ENCODE results near the gene SMC6. TPM values are rescaled to one million over a fixed set of nuclear protein-coding genes. Genes with fewer than 3 reads are reported as not detected.

Gene SMC6
- total and polyA plus RNA-seq, 10 of the 15 experiments (the other 5 are each of a cell fraction or from before 2014, with no cell fraction given): 12.8 to 63.8 (median 38.8) TPM

DNA sequence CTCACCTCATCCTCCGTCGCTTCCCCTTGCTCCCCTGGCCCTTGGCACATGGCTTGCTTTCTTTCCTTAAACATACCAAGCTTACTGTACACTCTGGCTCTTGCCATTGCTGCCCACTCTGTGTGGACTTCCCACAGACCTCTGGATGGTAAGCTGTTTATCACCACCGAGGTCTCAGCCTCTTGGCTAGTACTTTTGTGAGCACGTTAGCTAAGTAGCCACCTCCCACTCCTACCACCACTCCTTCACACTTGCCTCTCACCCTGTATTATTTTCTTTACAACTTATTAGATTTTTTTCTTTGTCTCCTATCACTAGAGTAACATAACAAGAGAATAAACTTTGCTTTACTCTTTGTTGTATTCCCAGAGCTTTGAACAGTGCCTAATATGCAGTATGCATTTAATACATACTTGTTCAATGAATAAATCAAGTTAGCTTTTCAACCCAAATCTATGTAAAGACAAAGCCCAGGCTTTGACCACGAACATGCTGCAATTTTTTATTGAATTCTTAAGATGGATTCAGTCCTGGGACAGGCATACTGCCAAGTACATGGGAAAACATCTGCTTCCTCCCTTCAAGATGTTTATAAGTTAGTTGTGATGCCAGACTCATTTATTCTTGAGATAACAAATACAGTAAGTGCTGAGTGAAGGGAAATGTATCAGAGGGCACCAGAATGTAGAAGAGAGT lies 37.7 kb upstream of the SMC6 start (continued):
- TF ChIP-seq, protein P1, sequence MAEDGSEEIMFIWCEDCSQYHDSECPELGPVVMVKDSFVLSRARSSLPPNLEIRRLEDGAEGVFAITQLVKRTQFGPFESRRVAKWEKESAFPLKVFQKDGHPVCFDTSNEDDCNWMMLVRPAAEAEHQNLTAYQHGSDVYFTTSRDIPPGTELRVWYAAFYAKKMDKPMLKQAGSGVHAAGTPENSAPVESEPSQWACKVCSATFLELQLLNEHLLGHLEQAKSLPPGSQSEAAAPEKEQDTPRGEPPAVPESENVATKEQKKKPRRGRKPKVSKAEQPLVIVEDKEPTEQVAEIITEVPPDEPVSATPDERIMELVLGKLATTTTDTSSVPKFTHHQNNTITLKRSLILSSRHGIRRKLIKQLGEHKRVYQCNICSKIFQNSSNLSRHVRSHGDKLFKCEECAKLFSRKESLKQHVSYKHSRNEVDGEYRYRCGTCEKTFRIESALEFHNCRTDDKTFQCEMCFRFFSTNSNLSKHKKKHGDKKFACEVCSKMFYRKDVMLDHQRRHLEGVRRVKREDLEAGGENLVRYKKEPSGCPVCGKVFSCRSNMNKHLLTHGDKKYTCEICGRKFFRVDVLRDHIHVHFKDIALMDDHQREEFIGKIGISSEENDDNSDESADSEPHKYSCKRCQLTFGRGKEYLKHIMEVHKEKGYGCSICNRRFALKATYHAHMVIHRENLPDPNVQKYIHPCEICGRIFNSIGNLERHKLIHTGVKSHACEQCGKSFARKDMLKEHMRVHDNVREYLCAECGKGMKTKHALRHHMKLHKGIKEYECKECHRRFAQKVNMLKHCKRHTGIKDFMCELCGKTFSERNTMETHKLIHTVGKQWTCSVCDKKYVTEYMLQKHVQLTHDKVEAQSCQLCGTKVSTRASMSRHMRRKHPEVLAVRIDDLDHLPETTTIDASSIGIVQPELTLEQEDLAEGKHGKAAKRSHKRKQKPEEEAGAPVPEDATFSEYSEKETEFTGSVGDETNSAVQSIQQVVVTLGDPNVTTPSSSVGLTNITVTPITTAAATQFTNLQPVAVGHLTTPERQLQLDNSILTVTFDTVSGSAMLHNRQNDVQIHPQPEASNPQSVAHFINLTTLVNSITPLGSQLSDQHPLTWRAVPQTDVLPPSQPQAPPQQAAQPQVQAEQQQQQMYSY (CRISPR knock-in tag; IDR thresholded peaks at IDR 0.05): no peak
- TF ChIP-seq CHD4 (IDR thresholded peaks at IDR 0.05) (no peak), EP300 (IDR thresholded peaks at IDR 0.05; ENCODE audit: borderline replicate concordance in 1 of 2, control insufficient read depth in 1 of 2, low read depth in 2 of 2, low read length in 2 of 2) (no peak), SREBF1 (IDR thresholded peaks at IDR 0.05; ENCODE audit: low read length) (no peak), RBBP5 (conservative IDR thresholded peaks at IDR 0.05) (no peak)
- TF ChIP-seq, protein P2, sequence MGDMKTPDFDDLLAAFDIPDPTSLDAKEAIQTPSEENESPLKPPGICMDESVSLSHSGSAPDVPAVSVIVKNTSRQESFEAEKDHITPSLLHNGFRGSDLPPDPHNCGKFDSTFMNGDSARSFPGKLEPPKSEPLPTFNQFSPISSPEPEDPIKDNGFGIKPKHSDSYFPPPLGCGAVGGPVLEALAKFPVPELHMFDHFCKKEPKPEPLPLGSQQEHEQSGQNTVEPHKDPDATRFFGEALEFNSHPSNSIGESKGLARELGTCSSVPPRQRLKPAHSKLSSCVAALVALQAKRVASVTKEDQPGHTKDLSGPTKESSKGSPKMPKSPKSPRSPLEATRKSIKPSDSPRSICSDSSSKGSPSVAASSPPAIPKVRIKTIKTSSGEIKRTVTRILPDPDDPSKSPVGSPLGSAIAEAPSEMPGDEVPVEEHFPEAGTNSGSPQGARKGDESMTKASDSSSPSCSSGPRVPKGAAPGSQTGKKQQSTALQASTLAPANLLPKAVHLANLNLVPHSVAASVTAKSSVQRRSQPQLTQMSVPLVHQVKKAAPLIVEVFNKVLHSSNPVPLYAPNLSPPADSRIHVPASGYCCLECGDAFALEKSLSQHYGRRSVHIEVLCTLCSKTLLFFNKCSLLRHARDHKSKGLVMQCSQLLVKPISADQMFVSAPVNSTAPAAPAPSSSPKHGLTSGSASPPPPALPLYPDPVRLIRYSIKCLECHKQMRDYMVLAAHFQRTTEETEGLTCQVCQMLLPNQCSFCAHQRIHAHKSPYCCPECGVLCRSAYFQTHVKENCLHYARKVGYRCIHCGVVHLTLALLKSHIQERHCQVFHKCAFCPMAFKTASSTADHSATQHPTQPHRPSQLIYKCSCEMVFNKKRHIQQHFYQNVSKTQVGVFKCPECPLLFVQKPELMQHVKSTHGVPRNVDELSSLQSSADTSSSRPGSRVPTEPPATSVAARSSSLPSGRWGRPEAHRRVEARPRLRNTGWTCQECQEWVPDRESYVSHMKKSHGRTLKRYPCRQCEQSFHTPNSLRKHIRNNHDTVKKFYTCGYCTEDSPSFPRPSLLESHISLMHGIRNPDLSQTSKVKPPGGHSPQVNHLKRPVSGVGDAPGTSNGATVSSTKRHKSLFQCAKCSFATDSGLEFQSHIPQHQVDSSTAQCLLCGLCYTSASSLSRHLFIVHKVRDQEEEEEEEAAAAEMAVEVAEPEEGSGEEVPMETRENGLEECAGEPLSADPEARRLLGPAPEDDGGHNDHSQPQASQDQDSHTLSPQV (IDR thresholded peaks at IDR 0.05): no peak
